Measurements from ENCODE around the gene PPP1R15B.

The PPP1R15B gene

GRCh38 chr1:204410688-204411450 lies 748 bp downstream of the PPP1R15B start:
- TF ChIP-seq, protein P1, sequence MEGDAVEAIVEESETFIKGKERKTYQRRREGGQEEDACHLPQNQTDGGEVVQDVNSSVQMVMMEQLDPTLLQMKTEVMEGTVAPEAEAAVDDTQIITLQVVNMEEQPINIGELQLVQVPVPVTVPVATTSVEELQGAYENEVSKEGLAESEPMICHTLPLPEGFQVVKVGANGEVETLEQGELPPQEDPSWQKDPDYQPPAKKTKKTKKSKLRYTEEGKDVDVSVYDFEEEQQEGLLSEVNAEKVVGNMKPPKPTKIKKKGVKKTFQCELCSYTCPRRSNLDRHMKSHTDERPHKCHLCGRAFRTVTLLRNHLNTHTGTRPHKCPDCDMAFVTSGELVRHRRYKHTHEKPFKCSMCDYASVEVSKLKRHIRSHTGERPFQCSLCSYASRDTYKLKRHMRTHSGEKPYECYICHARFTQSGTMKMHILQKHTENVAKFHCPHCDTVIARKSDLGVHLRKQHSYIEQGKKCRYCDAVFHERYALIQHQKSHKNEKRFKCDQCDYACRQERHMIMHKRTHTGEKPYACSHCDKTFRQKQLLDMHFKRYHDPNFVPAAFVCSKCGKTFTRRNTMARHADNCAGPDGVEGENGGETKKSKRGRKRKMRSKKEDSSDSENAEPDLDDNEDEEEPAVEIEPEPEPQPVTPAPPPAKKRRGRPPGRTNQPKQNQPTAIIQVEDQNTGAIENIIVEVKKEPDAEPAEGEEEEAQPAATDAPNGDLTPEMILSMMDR (IDR thresholded peaks at IDR 0.05; ENCODE audit: low read depth, low read length) = no peak
- H3K4me3 ChIP-seq (ENCODE audit: low read depth, low read length) = peak overlapping the region; percentile 99

DNA sequence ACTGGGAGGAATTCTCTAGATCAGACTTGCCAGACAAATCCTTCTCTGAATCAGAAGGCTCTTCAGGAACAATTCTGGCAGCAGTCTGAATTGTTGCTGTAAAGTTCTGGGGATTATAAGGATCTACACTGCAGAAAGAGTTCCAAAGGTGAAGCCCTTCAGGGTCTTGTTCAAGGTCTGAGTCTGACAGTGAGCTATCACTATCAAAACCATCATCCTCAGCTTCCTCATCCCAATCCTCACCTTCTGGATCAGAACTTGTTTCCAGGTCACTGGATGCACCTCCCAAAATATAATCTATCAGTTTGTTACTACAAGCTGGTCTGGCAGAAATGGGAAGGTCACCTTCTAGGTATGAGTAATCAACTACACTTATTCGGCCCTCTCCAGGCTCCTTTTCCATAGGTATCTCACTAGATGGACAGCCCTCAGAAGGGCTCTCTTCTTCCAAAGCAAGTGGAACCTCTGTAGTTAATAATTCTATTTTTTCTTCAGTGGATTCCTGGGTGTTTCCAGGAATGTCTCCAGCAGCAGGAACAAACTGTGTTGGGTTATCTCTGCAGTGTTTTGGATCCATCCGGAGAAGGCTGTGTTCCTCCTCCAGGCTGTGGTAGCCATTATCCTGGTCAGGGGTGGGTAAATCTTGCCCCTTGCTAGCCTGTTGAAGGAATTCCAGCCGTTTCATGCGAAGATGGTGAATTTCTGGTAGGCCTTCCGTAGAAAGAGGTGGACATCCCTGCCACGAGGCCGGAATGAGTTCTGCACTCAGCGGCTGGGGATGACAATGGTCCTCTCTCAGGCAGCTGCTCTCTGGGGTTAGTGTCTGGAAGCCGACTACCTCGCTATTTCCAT lies 1.6 kb downstream of the PPP1R15B start:
- TF ChIP-seq, protein P1 (IDR thresholded peaks at IDR 0.05; ENCODE audit: low read depth, low read length) = no peak
- peak overlapping the region; percentile 99 for H3K4me3 ChIP-seq (ENCODE audit: low read depth, low read length)

GRCh38 chr1:204409123-204409522 lies 2.5 kb downstream of the PPP1R15B start:
- TF ChIP-seq, protein P1 (IDR thresholded peaks at IDR 0.05; ENCODE audit: low read depth, low read length) = no peak
- peak overlapping the region; percentile 99 for H3K4me3 ChIP-seq (ENCODE audit: low read depth, low read length)

GRCh38 chr1:204408602-204409001 lies 3.0 kb downstream of the PPP1R15B start:
- H3K4me3 ChIP-seq (ENCODE audit: low read depth, low read length) = peak overlapping the region; percentile 99
- TF ChIP-seq, protein P1 (IDR thresholded peaks at IDR 0.05; ENCODE audit: low read depth, low read length) = no peak

DNA sequence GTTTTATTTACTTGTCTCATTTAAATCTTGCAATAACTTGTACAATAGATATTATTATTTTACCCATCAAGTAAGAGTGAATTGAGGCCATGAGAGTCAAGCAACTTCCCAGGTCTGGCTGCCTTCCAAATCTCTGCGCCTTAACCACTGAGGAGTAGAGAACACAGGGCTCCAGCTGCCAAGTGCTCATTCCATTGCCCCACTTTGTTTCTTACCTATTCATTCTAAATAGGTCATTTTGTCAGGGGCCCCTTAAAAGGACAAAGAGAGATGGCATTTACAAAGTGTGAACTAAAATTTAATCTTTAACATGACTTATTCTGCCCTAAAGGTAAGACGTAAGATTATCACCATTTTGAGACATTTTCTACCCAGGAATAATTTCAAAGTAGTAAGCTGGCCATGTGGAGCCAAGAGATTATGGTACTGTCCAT lies 3.5 kb downstream of the PPP1R15B start:
- H3K4me3 ChIP-seq (ENCODE audit: low read depth, low read length) = peak overlapping the region; percentile 99
- TF ChIP-seq, protein P1 (IDR thresholded peaks at IDR 0.05; ENCODE audit: low read depth, low read length) = no peak

DNA sequence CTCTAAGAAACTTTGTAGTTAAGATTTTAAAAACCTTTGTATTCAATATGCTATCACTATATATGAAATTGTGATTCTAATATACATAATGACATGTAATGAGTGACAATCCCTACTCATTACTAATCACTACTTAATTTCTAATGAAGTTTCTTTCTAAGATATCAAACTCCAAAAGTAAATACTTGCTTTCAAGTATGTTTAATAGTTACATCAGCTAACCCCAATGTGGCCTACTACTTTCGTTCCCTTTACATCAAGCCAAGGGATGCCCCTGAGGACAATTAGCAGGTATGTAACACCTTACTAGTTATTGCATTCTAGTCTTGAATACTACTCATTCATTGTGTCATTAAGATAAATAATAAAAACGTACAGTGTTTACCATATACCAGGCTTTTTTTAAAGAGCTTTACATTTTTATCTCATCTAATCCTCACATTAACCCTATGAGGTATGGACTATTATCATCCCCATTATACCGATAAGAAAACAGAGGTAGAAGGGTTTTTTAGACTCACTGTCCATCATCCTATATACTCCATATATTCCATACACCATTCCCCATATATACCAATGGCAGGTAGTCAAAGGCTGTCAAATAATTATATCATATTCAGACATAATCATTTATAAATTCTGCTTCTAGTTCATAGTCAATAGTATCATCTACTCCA lies 4.2 kb downstream of the PPP1R15B start:
- TF ChIP-seq, protein P1 (IDR thresholded peaks at IDR 0.05; ENCODE audit: low read depth, low read length) = no peak
- H3K4me3 ChIP-seq (ENCODE audit: low read depth, low read length) = peak overlapping the region; percentile 99
